GM12874 (cell line): ENCODE results near the gene UNC5B.

Experiments
- TF ChIP-seq, protein P1 (sequence below): IDR thresholded peaks from 2 replicates; pipeline ENCODE4 v1.5.1; 2011; ENCODE audit warnings: low read depth, mild to moderate bottlenecking, control low read depth, low read length, moderate library complexity; ENCODE audit not compliant: insufficient read depth

Gene UNC5B

DNA sequence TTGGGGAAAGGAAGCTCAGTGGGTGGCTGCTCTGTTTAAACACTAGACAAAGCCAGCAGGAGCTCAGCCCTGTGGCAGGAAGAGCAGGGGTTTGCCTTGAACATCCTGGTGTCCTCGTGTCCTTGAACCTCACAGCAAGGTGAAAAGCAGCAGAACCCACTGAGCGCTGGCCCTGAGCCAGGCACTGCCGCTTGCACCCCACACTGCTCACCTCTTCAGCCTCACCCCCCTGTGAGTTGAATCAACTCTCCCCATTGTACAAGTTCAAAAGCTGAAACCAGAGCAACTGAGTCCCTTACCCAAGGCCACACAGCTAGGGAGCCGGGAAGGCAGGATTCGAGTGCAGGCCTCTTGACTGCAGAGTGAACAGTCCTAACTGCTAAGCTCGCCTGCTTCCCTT, 138.7 kb downstream of the UNC5B start:
- TF ChIP-seq, protein P1, sequence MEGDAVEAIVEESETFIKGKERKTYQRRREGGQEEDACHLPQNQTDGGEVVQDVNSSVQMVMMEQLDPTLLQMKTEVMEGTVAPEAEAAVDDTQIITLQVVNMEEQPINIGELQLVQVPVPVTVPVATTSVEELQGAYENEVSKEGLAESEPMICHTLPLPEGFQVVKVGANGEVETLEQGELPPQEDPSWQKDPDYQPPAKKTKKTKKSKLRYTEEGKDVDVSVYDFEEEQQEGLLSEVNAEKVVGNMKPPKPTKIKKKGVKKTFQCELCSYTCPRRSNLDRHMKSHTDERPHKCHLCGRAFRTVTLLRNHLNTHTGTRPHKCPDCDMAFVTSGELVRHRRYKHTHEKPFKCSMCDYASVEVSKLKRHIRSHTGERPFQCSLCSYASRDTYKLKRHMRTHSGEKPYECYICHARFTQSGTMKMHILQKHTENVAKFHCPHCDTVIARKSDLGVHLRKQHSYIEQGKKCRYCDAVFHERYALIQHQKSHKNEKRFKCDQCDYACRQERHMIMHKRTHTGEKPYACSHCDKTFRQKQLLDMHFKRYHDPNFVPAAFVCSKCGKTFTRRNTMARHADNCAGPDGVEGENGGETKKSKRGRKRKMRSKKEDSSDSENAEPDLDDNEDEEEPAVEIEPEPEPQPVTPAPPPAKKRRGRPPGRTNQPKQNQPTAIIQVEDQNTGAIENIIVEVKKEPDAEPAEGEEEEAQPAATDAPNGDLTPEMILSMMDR: no peak

DNA sequence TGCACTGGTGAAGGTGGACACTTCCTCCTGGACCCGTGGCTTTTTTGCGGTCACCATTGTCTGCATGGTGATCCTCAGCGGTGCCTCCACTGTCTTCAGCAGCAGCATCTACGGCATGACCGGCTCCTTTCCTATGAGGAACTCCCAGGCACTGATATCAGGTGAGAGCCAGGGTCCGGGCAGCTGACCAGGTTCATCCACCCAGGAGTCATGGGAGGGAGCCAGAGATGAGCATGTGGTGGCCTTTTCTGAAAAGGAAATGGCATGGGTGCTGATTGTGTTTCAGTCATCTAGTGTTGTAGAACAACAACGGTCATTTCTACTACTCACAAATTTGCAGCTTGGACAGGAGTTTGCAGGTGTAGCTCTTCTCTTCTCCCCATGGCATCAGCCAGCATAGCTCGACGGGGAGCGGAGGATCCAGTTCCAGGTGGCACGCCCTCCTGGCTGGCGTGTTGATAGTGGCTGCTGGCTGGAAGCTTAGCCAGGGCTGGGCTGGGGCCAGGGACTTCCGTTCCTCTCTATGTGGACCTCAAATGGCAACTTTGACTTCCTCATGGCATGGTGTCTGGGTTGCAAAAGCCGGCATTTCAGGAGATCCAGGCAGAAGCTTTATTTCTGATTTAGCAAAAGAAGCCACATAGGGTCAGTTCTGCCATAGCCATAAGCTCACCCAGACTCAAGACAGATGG, 139.4 kb downstream of the UNC5B start:
- TF ChIP-seq, protein P1: no peak
